A673 (cell line): ENCODE data around the gene KLLN. TPM values are rescaled to one million over a fixed set of nuclear protein-coding genes. Genes with fewer than 3 reads are reported as not detected.

Source experiments
- BruUV-seq: library from RNA; stranded (reverse); fragments of 400-500 nt; replicated peaks from 2 replicates; lab custom pipeline; 2021; lab: Mats Ljungman, UMichigan
- CTCF ChIA-PET: fragments of 300-600 bp; sonication (Branson Sonifier 250); formaldehyde crosslinking; loops from one replicate; lab custom pipeline; 2022; ENCODE audit warnings: antibody characterized with exemption; lab: Charles Lee
- POLR2A ChIA-PET: fragments of 300-600 bp; sonication (Branson Sonifier 250); formaldehyde crosslinking; loops from one replicate; lab custom pipeline; 2022; ENCODE audit warnings: antibody characterized with exemption; ENCODE audit not compliant: low non-redundant PET; lab: Charles Lee
- DNase-seq: peaks from one replicate; pipeline ENCODE4 v3.0.0-alpha.2; 2015; ENCODE audit warnings: low spot score
- H3K27ac ChIP-seq: fragments of 200-600 bp; sonication (generic); 2 replicates; pipeline ENCODE4 v1.5.1; 2016; ENCODE audit warnings: mixed run types, low read depth, mild to moderate bottlenecking, mixed read lengths, antibody characterized with exemption, low read length; ENCODE audit not compliant: poor library complexity, severe bottlenecking
- H3K27me3 ChIP-seq: fragments of 200-600 bp; sonication (generic); replicated peaks from 2 replicates; pipeline ENCODE4 v1.6.1; 2017; ENCODE audit warnings: mixed run types, low read depth, mild to moderate bottlenecking, mixed read lengths, antibody characterized with exemption, low read length; ENCODE audit not compliant: insufficient read depth, poor library complexity
- H3K36me3 ChIP-seq: fragments of 200-600 bp; sonication (generic); 2 replicates; pipeline ENCODE4 v1.6.1; 2016; ENCODE audit warnings: mixed run types, mild to moderate bottlenecking, mixed read lengths, antibody characterized with exemption, low read length; ENCODE audit not compliant: insufficient read depth, poor library complexity, severe bottlenecking
- H3K4me1 ChIP-seq: fragments of 200-600 bp; sonication (generic); 2 replicates; pipeline ENCODE4 v1.6.1; 2017; ENCODE audit warnings: mixed run types, mild to moderate bottlenecking, mixed read lengths, antibody characterized with exemption, low read length; ENCODE audit not compliant: insufficient read depth, poor library complexity, severe bottlenecking
- H3K4me3 ChIP-seq: fragments of 200-600 bp; sonication (generic); 2 replicates; pipeline ENCODE4 v1.5.1; 2016; ENCODE audit warnings: low read depth, mixed run types, mild to moderate bottlenecking, mixed read lengths, low read length; ENCODE audit not compliant: poor library complexity, severe bottlenecking
- H3K9me3 ChIP-seq: fragments of 200-600 bp; sonication (generic); 2 replicates; pipeline ENCODE4 v1.6.1; 2016; ENCODE audit warnings: mixed run types, low read depth, mild to moderate bottlenecking, mixed read lengths, antibody characterized with exemption, low read length; ENCODE audit not compliant: poor library complexity, severe bottlenecking
- CTCF ChIP-seq: fragments of 300-800, 200-600 bp; sonication (generic); conservative IDR thresholded peaks from 2 replicates; pipeline ENCODE4 v1.5.1; 2017; ENCODE audit warnings: low read depth, mild to moderate bottlenecking, antibody characterized with exemption, low read length, moderate library complexity, mixed read lengths
- EZH2 ChIP-seq: fragments of 200-600 bp; sonication (generic); IDR thresholded peaks from 2 replicates; pipeline ENCODE4 v1.6.1; 2017; ENCODE audit warnings: borderline replicate concordance, low read depth, mild to moderate bottlenecking, mixed read lengths, antibody characterized with exemption, low read length; ENCODE audit not compliant: poor library complexity, severe bottlenecking
- intact Hi-C: fragments of 100-400 bp; cut with micrococcal nuclease; formaldehyde crosslinking; loops from one replicate; pipeline ENCODE4 v1.10.0; 2022; ENCODE audit not compliant: unreplicated experiment
- total RNA-seq: library from RNA; stranded (reverse); gene quantifications from 2 replicates; pipeline ENCODE4 v1.2.3, GENCODE V29; 2021

The KLLN gene
- total RNA-seq, 1 experiment from 2014 or later = 0.32 TPM

- H3K4me1 ChIP-seq = no peaks in the 10 kb centered on the region
- no peaks in the 10 kb centered on the region for H3K36me3 ChIP-seq
- no TSS peak for BruUV-seq
- no peaks in the 10 kb centered on the region for H3K9me3 ChIP-seq
- CTCF ChIA-PET = no interaction called here
- no peak for DNase-seq
- POLR2A ChIA-PET = no interaction called here
- TF ChIP-seq CTCF = no peak
- no peak for TF ChIP-seq EZH2
- H3K27me3 ChIP-seq = no peaks in the 10 kb centered on the region
- H3K4me3 ChIP-seq = no peak overlapping the region
- no peak overlapping the region for H3K27ac ChIP-seq
- intact Hi-C loops = no loop called here
Observed at GRCh38 chr10:87827681-87828080, 35.7 kb downstream of the KLLN start.

GRCh38 chr10:87826653-87827052 is 36.7 kb downstream of the KLLN start:
- Histone ChIP-seq H3K36me3 (no peaks in the 10 kb centered on the region), H3K9me3 (no peaks in the 10 kb centered on the region), H3K27ac (no peak overlapping the region), H3K27me3 (no peaks in the 10 kb centered on the region), H3K4me1 (no peaks in the 10 kb centered on the region), H3K4me3 (no peak overlapping the region)
- intact Hi-C loops = no loop called here
- no TSS peak for BruUV-seq
- no peak for TF ChIP-seq EZH2
- POLR2A ChIA-PET = no interaction called here
- DNase-seq = no peak
- CTCF ChIA-PET = no interaction called here

- CTCF ChIA-PET = no interaction called here
- no TSS peak for BruUV-seq
- peaks cover 17% of the 10 kb centered on the region for H3K4me1 ChIP-seq
- peak overlapping the region; percentile 77 for H3K4me3 ChIP-seq
- POLR2A ChIA-PET = no interaction called here
- no peaks in the 10 kb centered on the region for H3K27me3 ChIP-seq
- intact Hi-C loops = no loop called here
- TF ChIP-seq EZH2 = no peak
- no peak for TF ChIP-seq CTCF
- H3K9me3 ChIP-seq = no peaks in the 10 kb centered on the region
- no peak for DNase-seq
- no peak overlapping the region for H3K27ac ChIP-seq
- peaks cover 2% of the 10 kb centered on the region for H3K36me3 ChIP-seq
Observed at GRCh38 chr10:87819289-87819585, 44.1 kb downstream of the KLLN start.

GRCh38 chr10:87818505-87819288 is 44.6 kb downstream of the KLLN start:
- Histone ChIP-seq H3K4me3 (peak overlapping the region; percentile 77), H3K27ac (no peak overlapping the region), H3K4me1 (peaks cover 17% of the 10 kb centered on the region), H3K27me3 (no peaks in the 10 kb centered on the region), H3K9me3 (no peaks in the 10 kb centered on the region), H3K36me3 (peaks cover 7% of the 10 kb centered on the region)
- no TSS peak for BruUV-seq
- intact Hi-C loops = no loop called here
- POLR2A ChIA-PET = no interaction called here
- CTCF ChIA-PET = no interaction called here
- TF ChIP-seq EZH2 (no peak), CTCF (0 out of 2 replicates have a peak, but pooled peaks have one; percentile 12)
- peak; percentile 35 for DNase-seq
